Measurements from ENCODE around the gene NT5DC4. TPM values are rescaled to one million over a fixed set of nuclear protein-coding genes. Genes with fewer than 3 reads are reported as not detected.
A peak's percentile ranks its signal among the peaks of the same experiment; 100 is the strongest.
"Not testable (repeated sequence)": the region's sequence is repeated elsewhere in the genome, so short reads cannot be mapped to it uniquely, and the experiment has no call there.

The NT5DC4 gene
- total and polyA plus RNA-seq, 2 experiments from 2014 or later = not detected

DNA sequence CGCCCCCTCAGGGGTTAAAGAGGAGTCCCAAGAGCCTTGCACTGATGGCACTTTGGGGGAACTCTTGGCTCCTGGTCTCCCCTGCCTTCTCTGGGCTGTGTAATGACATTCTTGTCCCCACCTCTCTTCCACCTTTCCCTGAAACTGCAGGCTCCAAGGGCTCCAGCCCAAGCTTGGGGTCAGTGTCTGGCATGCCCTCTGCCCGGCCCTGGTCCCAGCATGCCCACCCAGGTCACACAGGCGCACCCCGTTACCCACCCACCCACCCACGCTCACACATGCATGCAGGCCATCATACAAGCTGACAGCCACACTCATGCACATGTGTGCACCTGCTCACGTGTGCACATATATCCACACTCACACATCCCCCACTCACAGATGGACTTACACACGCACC is 6.9 kb upstream of the NT5DC4 start:
- Histone ChIP-seq H3K9me2 (ENCODE audit: insufficient read depth) (no peaks in the 10 kb centered on the region), H3K27ac (no peak overlapping the region), H3K9me3 (ENCODE audit: low read depth) (no peaks in the 10 kb centered on the region), H3K4me3 (no peak overlapping the region), H3F3A (ENCODE audit: insufficient read depth) (no peaks in the 10 kb centered on the region), H3K4me1 (ENCODE audit: insufficient read depth) (peaks cover 15% of the 10 kb centered on the region), H3K36me3 (ENCODE audit: low read depth) (no peaks in the 10 kb centered on the region), H3K4me2 (ENCODE audit: unreplicated experiment) (no peak overlapping the region), H3K27me3 (replicated peaks; ENCODE audit: insufficient read depth) (no peaks in the 10 kb centered on the region), H3K79me2 (ENCODE audit: insufficient read depth) (no peaks in the 10 kb centered on the region), H3K9ac (no peak overlapping the region), H4K20me1 (ENCODE audit: insufficient read depth) (no peaks in the 10 kb centered on the region), H2AFZ (no peak overlapping the region)
- TF ChIP-seq EZH2 (IDR thresholded peaks at IDR 0.05; ENCODE audit: insufficient read depth, poor library complexity, severe bottlenecking) (no peak), EZH2phosphoT487 (IDR thresholded peaks at IDR 0.05; ENCODE audit: insufficient read depth, low read depth) (no peak)
- WGBS, 2 experiments (ENCODE audit: low coverage in 1 of 2, low lambda C conversion rate in 2 of 2, missing lambda C conversion rate in 2 of 2) = 89 to 97% methylated on average over 4 to 7 of the region's 7 CpGs
- in situ Hi-C loops (cut with MboI) = no loop called here
- no peak for DNase-seq

DNA sequence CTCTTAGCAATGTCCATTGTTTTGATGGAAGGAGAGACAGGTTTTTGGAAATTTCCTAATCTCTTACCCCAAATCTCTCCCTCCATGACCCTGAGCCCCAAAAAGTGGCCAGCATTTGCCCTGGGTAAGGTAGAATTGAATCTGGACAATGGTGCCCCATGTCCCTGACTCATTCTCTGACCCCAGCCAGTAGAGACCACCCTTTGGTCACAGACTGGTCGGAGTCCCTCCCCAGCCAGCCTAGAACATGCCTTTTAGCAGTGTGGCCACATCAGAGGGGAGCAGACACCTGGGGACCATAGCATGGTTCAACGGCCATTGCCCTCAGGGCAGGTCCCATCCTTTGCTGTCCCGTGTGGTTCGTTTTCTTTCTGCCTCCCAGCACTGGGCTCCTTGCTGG is 6.5 kb upstream of the NT5DC4 start:
- no peaks in the 10 kb centered on the region for H3K36me3 ChIP-seq (ENCODE audit: low read depth)
- no peaks in the 10 kb centered on the region for H4K20me1 ChIP-seq (ENCODE audit: insufficient read depth)
- H3K9ac ChIP-seq = no peak overlapping the region
- H3K27ac ChIP-seq = no peak overlapping the region
- 79 to 82% methylated on average over 4 of the region's 4 CpGs for WGBS, 2 experiments (ENCODE audit: low coverage in 1 of 2, low lambda C conversion rate in 2 of 2, missing lambda C conversion rate in 2 of 2)
- H3K9me3 ChIP-seq (ENCODE audit: low read depth) = no peaks in the 10 kb centered on the region
- no peak for DNase-seq
- no peaks in the 10 kb centered on the region for H3K79me2 ChIP-seq (ENCODE audit: insufficient read depth)
- peaks cover 15% of the 10 kb centered on the region for H3K4me1 ChIP-seq (ENCODE audit: insufficient read depth)
- in situ Hi-C loops (cut with MboI) = no loop called here
- TF ChIP-seq EZH2phosphoT487 (IDR thresholded peaks at IDR 0.05; ENCODE audit: insufficient read depth, low read depth) (no peak), EZH2 (IDR thresholded peaks at IDR 0.05; ENCODE audit: insufficient read depth, poor library complexity, severe bottlenecking) (no peak)
- no peak overlapping the region for H3K4me3 ChIP-seq
- H3K9me2 ChIP-seq (ENCODE audit: insufficient read depth) = no peaks in the 10 kb centered on the region
- H3K4me2 ChIP-seq (ENCODE audit: unreplicated experiment) = no peak overlapping the region
- H3K27me3 ChIP-seq (replicated peaks; ENCODE audit: insufficient read depth) = no peaks in the 10 kb centered on the region
- no peaks in the 10 kb centered on the region for H3F3A ChIP-seq (ENCODE audit: insufficient read depth)
- H2AFZ ChIP-seq = no peak overlapping the region

DNA sequence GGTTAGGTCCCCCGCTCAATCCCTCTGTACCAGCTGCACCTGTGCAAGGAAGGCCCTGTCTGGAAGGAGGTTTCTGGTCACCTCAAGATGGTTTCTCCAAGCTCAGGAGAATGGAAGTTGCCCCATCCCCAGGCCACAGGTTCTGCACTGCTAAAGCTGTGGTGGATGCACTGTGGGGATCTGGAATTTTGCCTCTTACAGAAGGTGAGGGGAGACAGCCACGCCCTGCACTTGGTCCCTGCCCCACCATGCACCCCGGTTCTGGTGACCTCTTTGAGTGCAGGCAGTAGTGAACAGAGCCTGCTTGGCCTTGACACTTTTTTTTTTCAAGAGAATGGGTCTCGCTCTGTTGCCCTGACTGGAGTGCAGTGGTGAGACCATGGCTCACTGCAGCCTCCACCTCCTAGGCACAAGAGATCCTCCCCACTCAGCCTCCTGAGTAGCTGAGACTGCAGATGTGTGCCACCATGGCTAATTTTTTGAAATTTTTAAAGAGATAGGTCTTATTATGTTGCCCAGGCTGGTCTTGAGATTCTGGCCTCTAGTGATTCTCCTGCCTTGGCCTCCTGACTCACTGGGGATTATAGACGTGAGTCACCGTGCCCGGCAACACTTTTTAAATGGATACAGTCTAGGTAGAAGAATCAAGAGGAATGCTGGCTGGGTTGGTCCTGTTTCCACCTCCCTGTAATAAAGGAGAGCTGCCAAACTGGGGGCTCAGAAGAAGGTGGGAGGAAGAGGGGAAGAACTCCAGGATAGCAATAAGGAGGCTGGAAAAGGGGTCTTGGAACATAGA is 5.8 kb upstream of the NT5DC4 start:
- 48 to 53% methylated on average over 7 of the region's 7 CpGs for WGBS, 2 experiments (ENCODE audit: low coverage in 1 of 2, low lambda C conversion rate in 2 of 2, missing lambda C conversion rate in 2 of 2)
- Histone ChIP-seq H3K27me3 (replicated peaks; ENCODE audit: insufficient read depth) (no peaks in the 10 kb centered on the region), H3K4me3 (no peak overlapping the region), H3K9ac (no peak overlapping the region), H3K4me1 (ENCODE audit: insufficient read depth) (peaks cover 15% of the 10 kb centered on the region), H4K20me1 (ENCODE audit: insufficient read depth) (no peaks in the 10 kb centered on the region), H3K4me2 (ENCODE audit: unreplicated experiment) (no peak overlapping the region), H2AFZ (no peak overlapping the region), H3K36me3 (ENCODE audit: low read depth) (no peaks in the 10 kb centered on the region), H3F3A (ENCODE audit: insufficient read depth) (no peaks in the 10 kb centered on the region), H3K9me2 (ENCODE audit: insufficient read depth) (no peaks in the 10 kb centered on the region), H3K9me3 (ENCODE audit: low read depth) (no peaks in the 10 kb centered on the region), H3K27ac (no peak overlapping the region), H3K79me2 (ENCODE audit: insufficient read depth) (no peaks in the 10 kb centered on the region)
- in situ Hi-C loops (cut with MboI) = no loop called here
- DNase-seq = peak; percentile 84
- TF ChIP-seq EZH2 (IDR thresholded peaks at IDR 0.05; ENCODE audit: insufficient read depth, poor library complexity, severe bottlenecking) (no peak), EZH2phosphoT487 (IDR thresholded peaks at IDR 0.05; ENCODE audit: insufficient read depth, low read depth) (no peak)

DNA sequence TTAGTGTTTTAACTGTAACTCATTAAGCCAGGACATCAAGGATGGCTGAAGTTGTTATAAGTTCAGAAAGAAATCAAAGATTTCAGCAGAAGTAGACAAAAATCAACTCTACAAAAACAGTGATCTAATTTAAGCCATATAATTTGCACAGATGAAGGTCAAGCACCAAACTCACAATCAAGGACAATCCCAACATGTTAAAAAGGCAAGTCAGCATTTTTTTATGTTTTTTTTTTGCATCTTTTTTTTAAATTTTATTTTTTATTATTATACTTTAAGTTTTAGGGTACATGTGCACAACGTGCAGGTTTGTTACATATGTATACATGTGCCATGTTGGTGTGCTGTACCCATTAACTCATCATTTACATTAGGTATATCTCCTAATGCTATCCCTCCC is 4.7 kb upstream of the NT5DC4 start:
- H3K4me3 ChIP-seq; H3K9ac ChIP-seq; in situ Hi-C loops (cut with MboI); H3K27me3 ChIP-seq (replicated peaks; ENCODE audit: insufficient read depth); H3K36me3 ChIP-seq (ENCODE audit: low read depth); H2AFZ ChIP-seq; H4K20me1 ChIP-seq (ENCODE audit: insufficient read depth); DNase-seq; H3K79me2 ChIP-seq (ENCODE audit: insufficient read depth); H3F3A ChIP-seq (ENCODE audit: insufficient read depth); H3K4me2 ChIP-seq (ENCODE audit: unreplicated experiment); H3K9me3 ChIP-seq (ENCODE audit: low read depth); H3K27ac ChIP-seq; H3K9me2 ChIP-seq (ENCODE audit: insufficient read depth): not testable (repeated sequence)
- H3K4me1 ChIP-seq (ENCODE audit: insufficient read depth) = peaks cover 15% of the 10 kb centered on the region
- WGBS, 2 experiments (ENCODE audit: low coverage in 1 of 2, low lambda C conversion rate in 2 of 2, missing lambda C conversion rate in 2 of 2) = 58% methylated on average over 1 of the region's 1 CpG; no CpG with 5 or more reads in 1 of the 2 experiments

DNA sequence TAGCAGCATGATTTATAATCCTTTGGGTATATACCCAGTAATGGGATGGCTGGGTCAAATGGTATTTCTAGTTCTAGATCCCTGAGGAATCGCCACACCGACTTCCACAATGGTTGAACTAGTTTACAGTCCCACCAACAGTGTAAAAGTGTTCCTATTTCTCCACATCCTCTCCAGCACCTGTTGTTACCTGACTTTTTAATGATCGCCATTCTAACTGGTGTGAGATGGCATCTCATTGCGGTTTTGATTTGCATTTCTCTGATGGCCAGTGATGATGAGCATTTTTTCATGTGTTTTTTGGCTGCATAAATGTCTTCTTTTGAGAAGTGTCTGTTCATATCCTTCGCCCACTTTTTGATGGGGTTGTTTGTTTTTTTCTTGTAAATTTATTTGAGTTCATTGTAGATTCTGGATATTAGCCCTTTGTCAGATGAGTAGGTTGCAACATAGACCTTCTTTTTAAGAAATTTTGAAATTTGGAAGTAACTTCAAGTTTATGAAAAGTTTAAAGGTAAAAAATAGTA is 3.9 kb upstream of the NT5DC4 start:
- 78 to 97% methylated on average over 2 to 3 of the region's 5 CpGs for WGBS, 2 experiments (ENCODE audit: low coverage in 1 of 2, low lambda C conversion rate in 2 of 2, missing lambda C conversion rate in 2 of 2)
- in situ Hi-C loops (cut with MboI) = not testable (repeated sequence)
- peaks cover 15% of the 10 kb centered on the region for H3K4me1 ChIP-seq (ENCODE audit: insufficient read depth)

More for the DNA sequence above, 3.9 kb upstream of the NT5DC4 start:
- not testable (repeated sequence) for H3K27ac ChIP-seq; H3F3A ChIP-seq (ENCODE audit: insufficient read depth); H4K20me1 ChIP-seq (ENCODE audit: insufficient read depth); H3K9ac ChIP-seq; H3K4me3 ChIP-seq; H3K36me3 ChIP-seq (ENCODE audit: low read depth); H3K9me3 ChIP-seq (ENCODE audit: low read depth); H3K79me2 ChIP-seq (ENCODE audit: insufficient read depth); H3K27me3 ChIP-seq (replicated peaks; ENCODE audit: insufficient read depth); H2AFZ ChIP-seq; H3K9me2 ChIP-seq (ENCODE audit: insufficient read depth); DNase-seq; H3K4me2 ChIP-seq (ENCODE audit: unreplicated experiment)

Data from GM23248 (cell line).